GM12878 (cell line): Measurements from ENCODE around the gene GSTP1.

ENCODE experiments used
- BRCA1 ChIP-seq: IDR thresholded peaks from 2 replicates; pipeline ENCODE4 v1.6.1; 2011; ENCODE audit warnings: low read depth, low read length, improper control_type of control experiment
- CTCF ChIP-seq, 3 experiments: IDR thresholded peaks in 2 of 3; conservative IDR thresholded peaks in 1 of 3; 2 replicates each; pipeline ENCODE4 v1.5.1; 2011; ENCODE audit warnings: low read depth in 3 of 3, low read length in 3 of 3, mild to moderate bottlenecking in 3 of 3, control low read depth in 2 of 3, moderate library complexity in 2 of 3, inconsistent platforms in 1 of 3, mixed read lengths in 1 of 3; ENCODE audit not compliant: control insufficient read depth in 2 of 3, insufficient read depth in 1 of 3; ENCODE audit errors: extremely low read depth in 1 of 3
- EZH2 ChIP-seq: IDR thresholded peaks from 2 replicates; pipeline ENCODE4 v1.6.1; 2012; ENCODE audit warnings: low read depth, mild to moderate bottlenecking, control low read depth, inconsistent platforms, low read length, borderline replicate concordance; ENCODE audit not compliant: control insufficient read depth
- FOXM1 ChIP-seq: IDR thresholded peaks from 2 replicates; pipeline ENCODE4 v1.6.1; 2012; ENCODE audit warnings: low read depth, mild to moderate bottlenecking, inconsistent platforms, low read length, moderate library complexity
- GABPA ChIP-seq: IDR thresholded peaks from 2 replicates; pipeline ENCODE4 v1.6.1; 2014; ENCODE audit warnings: antibody characterized with exemption, low read depth, mild to moderate bottlenecking, inconsistent platforms
- MTA2 ChIP-seq: fragments of 450-650 bp; IDR thresholded peaks from 2 replicates; pipeline ENCODE4 v1.6.1; 2016; ENCODE audit warnings: low read depth, mild to moderate bottlenecking, moderate library complexity
- PBX3 ChIP-seq: IDR thresholded peaks from 2 replicates; pipeline ENCODE4 v1.6.1; 2011; ENCODE audit warnings: mild to moderate bottlenecking, low read depth, low read length, moderate library complexity; ENCODE audit not compliant: insufficient replicate concordance
- PKNOX1 ChIP-seq: fragments of 450-650 bp; IDR thresholded peaks from 2 replicates; pipeline ENCODE4 v1.6.1; 2016; ENCODE audit warnings: mild to moderate bottlenecking
- POLR2A ChIP-seq: IDR thresholded peaks from 2 replicates; pipeline ENCODE4 v1.6.1; 2011; ENCODE audit warnings: low read depth, mild to moderate bottlenecking, low read length
- SREBF2 ChIP-seq: IDR thresholded peaks from 2 replicates; pipeline ENCODE4 v1.6.1; 2012; ENCODE audit warnings: mild to moderate bottlenecking, low read length
- SUZ12 ChIP-seq: fragments of 200-600 bp; sonication (generic); IDR thresholded peaks from one replicate; pipeline ENCODE4 v1.6.1; 2018; ENCODE audit warnings: antibody characterized with exemption, mild to moderate bottlenecking; ENCODE audit not compliant: unreplicated experiment
- USF2 ChIP-seq: IDR thresholded peaks from 2 replicates; pipeline ENCODE4 v1.6.1; 2011; ENCODE audit warnings: low read depth, low read length, improper control_type of control experiment, borderline replicate concordance
- ZNF24 ChIP-seq: fragments of 450-650 bp; IDR thresholded peaks from 2 replicates; pipeline ENCODE4 v1.6.1; 2017; ENCODE audit warnings: antibody characterized with exemption, mild to moderate bottlenecking

GRCh38 chr11:67539550-67539949 is 44.1 kb upstream of the GSTP1 start:
- TF ChIP-seq PBX3 = no peak
- TF ChIP-seq EZH2 = no peak
- TF ChIP-seq POLR2A = no peak
- TF ChIP-seq BRCA1 = no peak
- no peak for TF ChIP-seq CTCF (IDR thresholded peaks at IDR 0.05 in 2 of 3, conservative IDR thresholded peaks at IDR 0.05 in 1 of 3; ENCODE audit: control insufficient read depth in 2 of 3, extremely low read depth in 1 of 3, insufficient read depth in 1 of 3, low read depth in 3 of 3, low read length in 3 of 3)
- no peak for TF ChIP-seq MTA2
- TF ChIP-seq GABPA = no peak
- no peak for TF ChIP-seq SUZ12
- TF ChIP-seq FOXM1 = no peak
- TF ChIP-seq ZNF24 = no peak
- no peak for TF ChIP-seq USF2
- TF ChIP-seq SREBF2 = no peak
- TF ChIP-seq PKNOX1 = no peak
